NT2/D1 (cell line): ENCODE data around the gene PDK3.

Experiments
- SUZ12 ChIP-seq: IDR thresholded peaks from 2 replicates; pipeline ENCODE4 v1.6.1; 2011; ENCODE audit not compliant: insufficient read length, insufficient read depth; ENCODE audit errors: extremely low read depth
- YY1 ChIP-seq: IDR thresholded peaks from 2 replicates; pipeline ENCODE4 v1.6.1; 2011; ENCODE audit not compliant: insufficient read length, insufficient read depth
- ZNF274 ChIP-seq: IDR thresholded peaks from 2 replicates; pipeline ENCODE4 v1.6.1; 2011; ENCODE audit warnings: mild to moderate bottlenecking, low read depth, low read length

- TF ChIP-seq YY1: no peak
- no peak for TF ChIP-seq ZNF274
- TF ChIP-seq SUZ12: no peak
Measured at GRCh38 chrX:24526616-24527015, 61.5 kb downstream of the PDK3 start.
